IMR-90 (cell line): Measurements from ENCODE around the gene RAP2A. TPM values are rescaled to one million over a fixed set of nuclear protein-coding genes. Genes with fewer than 3 reads are reported as not detected.

Experiments used
- ATAC-seq: fragments of 200-7000 bp; cut with Tn5 transposase; 2 replicates; pipeline ENCODE4 v1.9.1; 2020; ENCODE audit warnings: low read depth, mild to moderate bottlenecking, moderate library complexity
- BruUV-seq: library from RNA; stranded (reverse); fragments of 400-500 nt; replicated peaks from 2 replicates; lab custom pipeline; 2021; lab: Mats Ljungman, UMichigan
- CTCF ChIA-PET: fragments of 300-600 bp; formaldehyde crosslinking; extraction: SDS; loops from one replicate; lab custom pipeline; 2021; ENCODE audit warnings: antibody characterized with exemption; lab: Yijun Ruan, JAX
- POLR2A ChIA-PET: fragments of 300-600 bp; sonication (Branson Sonifier 250); formaldehyde crosslinking; loops from one replicate; lab custom pipeline; 2022; ENCODE audit warnings: antibody characterized with exemption; ENCODE audit not compliant: unreplicated experiment; lab: Charles Lee
- DNase-seq: peaks from one replicate; pipeline ENCODE4 v3.0.0; 2013
- H2AFZ ChIP-seq: replicated peaks from 2 replicates; pipeline ENCODE3; 2013; ENCODE audit warnings: low read length, mild to moderate bottlenecking; ENCODE audit not compliant: poor library complexity
- H2AK5ac ChIP-seq: 2 replicates; pipeline ENCODE4 v1.6.1; 2013; ENCODE audit warnings: low read depth, low read length, inconsistent platforms
- H2AK9ac ChIP-seq: replicated peaks from 2 replicates; pipeline ENCODE3; 2013; ENCODE audit warnings: mild to moderate bottlenecking, low read depth, low read length, moderate library complexity; ENCODE audit not compliant: poor library complexity
- H2BK120ac ChIP-seq: 2 replicates; pipeline ENCODE4 v1.6.1; 2013; ENCODE audit warnings: low read depth, low read length, inconsistent platforms
- H2BK15ac ChIP-seq: 3 replicates; pipeline ENCODE4 v1.6.1; 2013; ENCODE audit warnings: low read depth, low read length, inconsistent platforms
- H2BK20ac ChIP-seq: 2 replicates; pipeline ENCODE4 v1.6.1; 2013; ENCODE audit warnings: low read depth, mild to moderate bottlenecking, inconsistent platforms, low read length, moderate library complexity
- H2BK5ac ChIP-seq: 2 replicates; pipeline ENCODE4 v1.6.1; 2013; ENCODE audit warnings: mild to moderate bottlenecking, low read depth, low read length, inconsistent platforms; ENCODE audit not compliant: poor library complexity, severe bottlenecking
- H3K14ac ChIP-seq: replicated peaks from 2 replicates; pipeline ENCODE4 v1.6.1; 2013; ENCODE audit warnings: low read depth, low read length, inconsistent platforms
- H3K18ac ChIP-seq: 2 replicates; pipeline ENCODE4 v1.6.1; 2013; ENCODE audit warnings: low read depth, low read length, control low read depth
- H3K23ac ChIP-seq: 2 replicates; pipeline ENCODE4 v1.6.1; 2013; ENCODE audit warnings: low read depth, low read length, inconsistent platforms
- H3K27ac ChIP-seq: 2 replicates; pipeline ENCODE4 v1.5.1; 2013; ENCODE audit warnings: mild to moderate bottlenecking, control low read depth, low read length; ENCODE audit not compliant: insufficient read depth
- H3K27me3 ChIP-seq: 2 replicates; pipeline ENCODE4 v1.6.1; 2013; ENCODE audit warnings: low read length; ENCODE audit not compliant: control insufficient read depth, insufficient read depth
- H3K36me3 ChIP-seq: 2 replicates; pipeline ENCODE4 v1.6.1; 2013; ENCODE audit warnings: low read length, mixed read lengths; ENCODE audit not compliant: control insufficient read depth, insufficient read depth
- H3K4ac ChIP-seq: 2 replicates; pipeline ENCODE4 v1.6.1; 2013; ENCODE audit warnings: low read depth, low read length, inconsistent platforms
- H3K4me1 ChIP-seq: 2 replicates; pipeline ENCODE4 v1.6.1; 2013; ENCODE audit warnings: low read length, mixed read lengths; ENCODE audit not compliant: control insufficient read depth, insufficient read depth
- H3K4me2 ChIP-seq: 2 replicates; pipeline ENCODE4 v1.6.1; 2013; ENCODE audit warnings: low read depth, mild to moderate bottlenecking, control low read depth, low read length, moderate library complexity
- H3K4me3 ChIP-seq: 2 replicates; pipeline ENCODE4 v1.5.1; 2013; ENCODE audit warnings: low read depth, mild to moderate bottlenecking, control low read depth, low read length, moderate library complexity; ENCODE audit not compliant: insufficient read depth
- H3K56ac ChIP-seq: 2 replicates; pipeline ENCODE4 v1.6.1; 2013; ENCODE audit warnings: low read length, inconsistent platforms; ENCODE audit not compliant: insufficient read depth; ENCODE audit errors: extremely low read depth
- H3K79me1 ChIP-seq, 2 experiments: 2 replicates each; pipeline ENCODE4 v1.6.1; 2013; ENCODE audit warnings: low read length in 2 of 2, inconsistent platforms in 1 of 2, low read depth in 1 of 2
- H3K9ac ChIP-seq: 2 replicates; pipeline ENCODE4 v1.6.1; 2013; ENCODE audit warnings: low read depth, low read length, control low read depth
- H3K9me1 ChIP-seq: 2 replicates; pipeline ENCODE4 v1.6.1; 2013; ENCODE audit warnings: low read length, inconsistent platforms; ENCODE audit not compliant: insufficient read depth
- H3K9me3 ChIP-seq: 2 replicates; pipeline ENCODE4 v1.6.1; 2013; ENCODE audit warnings: low read length; ENCODE audit not compliant: control insufficient read depth, insufficient read depth
- H4K20me1 ChIP-seq: 2 replicates; pipeline ENCODE4 v1.6.1; 2013; ENCODE audit warnings: low read length, inconsistent platforms; ENCODE audit not compliant: insufficient read depth
- H4K5ac ChIP-seq: 2 replicates; pipeline ENCODE4 v1.6.1; 2013; ENCODE audit warnings: mild to moderate bottlenecking, low read depth, low read length, control low read depth
- H4K8ac ChIP-seq, 2 experiments: 2 replicates each; pipeline ENCODE4 v1.6.1; 2013; ENCODE audit warnings: low read depth in 2 of 2, low read length in 2 of 2, control low read depth in 1 of 2, inconsistent platforms in 1 of 2
- H4K91ac ChIP-seq: 2 replicates; pipeline ENCODE4 v1.6.1; 2013; ENCODE audit warnings: low read depth, low read length, inconsistent platforms; ENCODE audit not compliant: insufficient read depth
- CHD1 ChIP-seq: IDR thresholded peaks from 2 replicates; pipeline ENCODE4 v1.6.1; 2012; ENCODE audit warnings: low read depth, low read length, improper control_type of control experiment
- CTCF ChIP-seq: conservative IDR thresholded peaks from 2 replicates; pipeline ENCODE4 v1.5.1; 2012; ENCODE audit warnings: mild to moderate bottlenecking, low read depth, low read length, improper control_type of control experiment
- MAZ ChIP-seq: IDR thresholded peaks from 2 replicates; pipeline ENCODE4 v1.6.1; 2012; ENCODE audit warnings: low read depth, mild to moderate bottlenecking, low read length, improper control_type of control experiment, moderate library complexity, borderline replicate concordance
- RAD21 ChIP-seq: IDR thresholded peaks from 2 replicates; pipeline ENCODE4 v1.6.1; 2012; ENCODE audit warnings: low read length, improper control_type of control experiment
- RFX5 ChIP-seq: IDR thresholded peaks from 2 replicates; pipeline ENCODE4 v1.8.0; 2012; ENCODE audit warnings: low read depth, mild to moderate bottlenecking, low read length, moderate library complexity
- dilution Hi-C: fragments of 300-500 bp; cut with HindIII; formaldehyde crosslinking; loops from one replicate; pipeline ENCODE4 v1.14.3; 2018; ENCODE audit warnings: low sequenced_read_pairs; ENCODE audit not compliant: unreplicated experiment
- in situ Hi-C: fragments of 300-500 bp; cut with MboI; formaldehyde crosslinking; loops from 3 replicates; pipeline ENCODE4 v1.14.3; 2019; ENCODE audit warnings: low sequenced_read_pairs, inconsistent platforms, mixed read lengths
- intact Hi-C: fragments of 100-400 bp; cut with micrococcal nuclease; formaldehyde crosslinking; loops from 2 replicates; pipeline ENCODE4 v1.10.0; 2022
- polyA plus RNA-seq, 3 experiments: library from polyadenylated mRNA; depleted of rRNA; stranded (reverse); fragments of >200 nt; gene quantifications; 2 replicates each; pipeline ENCODE4 v1.2.3, GENCODE V29; 2012; ENCODE audit warnings: low replicate concordance in 1 of 3
- total RNA-seq: library from RNA; depleted of rRNA; stranded (reverse); fragments of >200 nt; gene quantifications from 2 replicates; pipeline ENCODE4 v1.2.3, GENCODE V29; 2012

The RAP2A gene
- total and polyA plus RNA-seq, 2 of the 4 experiments (the other 2 are of a cell fraction) = 6.4 to 21.0 TPM

- intact Hi-C loops = no loop called here
- ChIA-PET POLR2A (no interaction called here), CTCF (no interaction called here)
- Histone ChIP-seq H2BK15ac (no peak overlapping the region), H3K36me3 (no peaks in the 10 kb centered on the region), H3K18ac (no peak overlapping the region), H3K56ac (no peak overlapping the region), H3K23ac (no peak overlapping the region), H3K9me1 (no peaks in the 10 kb centered on the region), H2BK20ac (no peak overlapping the region), H3K27ac (no peak overlapping the region), H3K9ac (no peak overlapping the region), H4K8ac (no peak overlapping the region), H2BK120ac (no peak overlapping the region), H3K27me3 (no peaks in the 10 kb centered on the region), H3K4me3 (no peak overlapping the region), H2AFZ (no peak overlapping the region), H3K4me2 (no peak overlapping the region), H4K91ac (no peak overlapping the region), H3K9me3 (no peaks in the 10 kb centered on the region), H2AK9ac (no peak overlapping the region), H3K4ac (no peak overlapping the region), H2AK5ac (no peak overlapping the region), H4K20me1 (no peaks in the 10 kb centered on the region), H4K5ac (no peak overlapping the region), H3K14ac (no peak overlapping the region), H3K4me1 (no peaks in the 10 kb centered on the region), H3K79me1 (no peaks in the 10 kb centered on the region), H2BK5ac (no peak overlapping the region)
- no peak for DNase-seq
- dilution Hi-C loops = no loop called here
- TF ChIP-seq RAD21 (no peak), RFX5 (no peak), MAZ (no peak), CHD1 (no peak), CTCF (no peak)
- BruUV-seq = no TSS peak
- ATAC-seq = no peak
- in situ Hi-C loops = no loop called here
Measured at GRCh38 chr13:97491452-97491851, 57.5 kb downstream of the RAP2A start.
